OCI-LY3 (cell line): ENCODE measurements around the gene C1orf232.

Experiments used
- H2AFZ ChIP-seq: fragments of 200-600, 300-600 bp; shearing (Covaris generic); 2 replicates; pipeline ENCODE4 v1.6.0; 2014; ENCODE audit warnings: antibody characterized with exemption, low read depth, low read length
- H3K27ac ChIP-seq: fragments of 200-600, 300-600 bp; sonication (generic); 2 replicates; pipeline ENCODE4 v1.5.1; 2014; ENCODE audit warnings: mild to moderate bottlenecking, low read length, moderate library complexity, mixed read lengths
- H3K27me3 ChIP-seq: fragments of 200-600, 300-600 bp; sonication (generic); 2 replicates; pipeline ENCODE4 v1.6.1; 2014; ENCODE audit warnings: low read depth, low read length, mixed read lengths
- H3K36me3 ChIP-seq: fragments of 200-600, 300-600 bp; sonication (generic); replicated peaks from 2 replicates; pipeline ENCODE3; 2014; ENCODE audit warnings: low read depth, low read length, mixed read lengths
- H3K4me1 ChIP-seq: fragments of 300-600, 200-600 bp; sonication (generic); 2 replicates; pipeline ENCODE4 v1.6.1; 2014; ENCODE audit warnings: low read length, mixed read lengths
- H3K4me2 ChIP-seq: fragments of 200-600, 300-600 bp; sonication (generic); 2 replicates; pipeline ENCODE4 v1.6.1; 2014; ENCODE audit warnings: low read length, mixed read lengths
- H3K4me3 ChIP-seq: fragments of 300-600, 200-600 bp; sonication (generic); 2 replicates; pipeline ENCODE4 v1.5.1; 2014; ENCODE audit warnings: antibody characterized with exemption, mild to moderate bottlenecking, low read length, moderate library complexity
- H3K79me2 ChIP-seq: fragments of 300-600, 200-600 bp; shearing (Covaris generic); 2 replicates; pipeline ENCODE4 v1.6.1; 2014; ENCODE audit warnings: mild to moderate bottlenecking, low read length, mixed read lengths
- H3K9ac ChIP-seq: fragments of 300-600, 200-600 bp; shearing (Covaris generic); 2 replicates; pipeline ENCODE4 v1.6.0; 2014; ENCODE audit warnings: mild to moderate bottlenecking, low read length, moderate library complexity
- H3K9me3 ChIP-seq: fragments of 200-600, 300-600 bp; shearing (Covaris generic); 2 replicates; pipeline ENCODE4 v1.6.1; 2014; ENCODE audit warnings: low read length, mixed read lengths; ENCODE audit not compliant: insufficient read depth
- H4K20me1 ChIP-seq: fragments of 200-600, 300-600 bp; sonication (generic); 2 replicates; pipeline ENCODE4 v1.6.1; 2016; ENCODE audit warnings: low read length, mixed read lengths; ENCODE audit not compliant: insufficient read depth
- CTCF ChIP-seq: fragments of 200-600, 300-600 bp; sonication (generic); IDR thresholded peaks from 2 replicates; pipeline ENCODE4 v1.5.1; 2014; ENCODE audit warnings: antibody characterized with exemption, low read length, low read depth
- EZH2phosphoT487 ChIP-seq: fragments of 200-600 bp; shearing (Covaris generic); IDR thresholded peaks from 2 replicates; pipeline ENCODE4 v1.6.1; 2018; ENCODE audit warnings: antibody characterized with exemption, mixed run types, low read depth

C1orf232 gene

DNA sequence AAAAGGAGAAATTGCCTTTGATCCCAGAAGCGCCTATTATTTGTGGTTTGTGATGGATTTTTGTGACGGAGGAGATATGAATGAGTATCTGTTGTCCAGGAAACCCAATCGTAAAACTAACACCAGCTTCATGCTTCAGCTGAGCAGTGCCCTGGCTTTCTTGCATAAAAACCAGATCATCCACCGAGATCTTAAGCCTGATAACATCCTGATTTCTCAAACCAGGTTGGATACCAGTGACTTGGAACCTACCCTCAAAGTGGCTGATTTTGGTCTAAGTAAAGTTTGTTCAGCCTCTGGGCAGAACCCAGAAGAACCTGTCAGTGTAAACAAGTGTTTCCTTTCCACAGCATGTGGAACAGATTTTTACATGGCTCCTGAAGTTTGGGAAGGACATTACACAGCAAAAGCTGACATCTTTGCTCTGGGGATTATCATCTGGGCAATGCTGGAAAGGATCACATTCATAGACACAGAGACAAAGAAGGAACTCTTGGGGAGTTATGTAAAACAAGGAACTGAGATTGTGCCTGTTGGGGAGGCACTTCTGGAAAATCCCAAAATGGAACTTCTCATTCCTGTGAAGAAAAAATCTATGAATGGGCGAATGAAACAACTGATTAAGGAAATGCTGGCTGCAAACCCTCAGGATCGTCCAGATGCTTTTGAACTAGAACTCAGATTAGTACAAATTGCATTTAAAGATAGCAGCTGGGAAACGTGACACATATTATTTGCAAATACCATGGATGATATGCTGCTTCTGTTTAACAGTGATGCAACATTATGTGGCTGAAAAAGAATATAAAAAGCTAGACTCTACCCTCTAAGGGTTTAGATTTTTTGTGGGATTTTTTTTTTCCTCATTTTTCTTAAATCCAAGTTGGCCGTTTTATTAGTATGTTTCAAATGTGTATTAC lies 46.6 kb downstream of the C1orf232 start:
- no peak for TF ChIP-seq CTCF
- TF ChIP-seq EZH2phosphoT487 = no peak
- H3K9me3 ChIP-seq = no peaks in the 10 kb centered on the region
- H3K4me3 ChIP-seq = no peak overlapping the region
- peaks cover 5% of the 10 kb centered on the region; the same call in 1 of the 2 replicates for H3K4me1 ChIP-seq
- no peak overlapping the region for H2AFZ ChIP-seq
- peaks cover 6% of the 10 kb centered on the region for H3K36me3 ChIP-seq
- no peak overlapping the region for H3K9ac ChIP-seq
- H3K27ac ChIP-seq = no peak overlapping the region
- no peaks in the 10 kb centered on the region for H3K79me2 ChIP-seq
- H3K4me2 ChIP-seq = no peak overlapping the region
- H3K27me3 ChIP-seq = no peaks in the 10 kb centered on the region
- H4K20me1 ChIP-seq = no peaks in the 10 kb centered on the region

DNA sequence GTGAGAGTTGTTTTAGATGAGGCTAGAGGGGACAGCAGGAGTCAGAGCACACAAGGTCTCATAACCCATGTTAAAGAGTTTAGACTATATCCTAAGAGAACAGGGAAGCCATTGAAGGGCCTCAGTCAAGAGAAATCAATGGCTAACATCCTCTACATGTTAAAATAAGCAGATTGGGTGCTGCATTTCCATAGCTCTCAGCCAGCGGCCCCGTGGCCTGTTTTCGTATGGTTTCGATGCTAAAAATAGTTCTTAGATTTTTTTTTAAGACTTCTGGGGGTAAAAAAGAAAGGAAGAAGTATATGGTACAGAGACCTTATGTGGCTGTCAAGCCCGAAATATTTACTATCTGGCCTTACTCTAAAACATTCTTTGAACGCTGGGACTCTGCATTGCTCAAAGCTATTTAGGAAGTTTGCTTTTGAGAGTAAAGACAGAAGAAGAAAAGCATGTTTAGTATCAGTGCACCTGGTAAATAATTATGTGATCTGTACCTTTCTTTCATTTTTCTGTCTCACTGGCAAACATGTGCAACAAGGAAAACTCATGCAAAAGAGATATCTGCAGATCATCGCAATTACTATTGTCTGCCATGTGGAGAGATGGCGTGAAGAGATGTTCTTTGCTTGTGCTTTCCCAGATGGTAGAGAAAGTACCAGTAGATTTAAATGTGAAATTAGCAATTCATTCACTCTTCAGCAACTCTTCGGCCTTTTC lies 48.7 kb downstream of the C1orf232 start:
- no peak overlapping the region for H2AFZ ChIP-seq
- no peaks in the 10 kb centered on the region for H3K79me2 ChIP-seq
- H3K9ac ChIP-seq = no peak overlapping the region
- H3K27me3 ChIP-seq = no peaks in the 10 kb centered on the region
- H3K36me3 ChIP-seq = peaks cover 6% of the 10 kb centered on the region
- no peak overlapping the region for H3K4me3 ChIP-seq
- no peak for TF ChIP-seq EZH2phosphoT487
- TF ChIP-seq CTCF = no peak
- no peaks in the 10 kb centered on the region for H3K9me3 ChIP-seq
- no peaks in the 10 kb centered on the region for H4K20me1 ChIP-seq
- H3K4me1 ChIP-seq = peaks cover 5% of the 10 kb centered on the region; the same call in 1 of the 2 replicates
- no peak overlapping the region for H3K27ac ChIP-seq
- H3K4me2 ChIP-seq = no peak overlapping the region

- H3K27me3 ChIP-seq = no peaks in the 10 kb centered on the region
- H3K4me3 ChIP-seq = no peak overlapping the region
- no peak overlapping the region for H3K4me2 ChIP-seq
- peaks cover 19% of the 10 kb centered on the region for H3K79me2 ChIP-seq
- no peaks in the 10 kb centered on the region for H3K9me3 ChIP-seq
- no peak overlapping the region for H2AFZ ChIP-seq
- peaks cover 11% of the 10 kb centered on the region for H3K4me1 ChIP-seq
- H3K36me3 ChIP-seq = peaks cover 2% of the 10 kb centered on the region
- H3K9ac ChIP-seq = no peak overlapping the region
- H3K27ac ChIP-seq = no peak overlapping the region
- no peaks in the 10 kb centered on the region for H4K20me1 ChIP-seq
- TF ChIP-seq EZH2phosphoT487 (no peak), CTCF (no peak)
Observed at GRCh38 chr1:26114165-26114927, 54.4 kb downstream of the C1orf232 start.
